Measurements from ENCODE around the gene PTPRR. TPM values are rescaled to one million over a fixed set of nuclear protein-coding genes. Genes with fewer than 3 reads are reported as not detected.

Gene PTPRR
- total and polyA plus RNA-seq, 2 donors (not counting 1 experiment from before 2014, with no cell fraction given), result not detected

DNA sequence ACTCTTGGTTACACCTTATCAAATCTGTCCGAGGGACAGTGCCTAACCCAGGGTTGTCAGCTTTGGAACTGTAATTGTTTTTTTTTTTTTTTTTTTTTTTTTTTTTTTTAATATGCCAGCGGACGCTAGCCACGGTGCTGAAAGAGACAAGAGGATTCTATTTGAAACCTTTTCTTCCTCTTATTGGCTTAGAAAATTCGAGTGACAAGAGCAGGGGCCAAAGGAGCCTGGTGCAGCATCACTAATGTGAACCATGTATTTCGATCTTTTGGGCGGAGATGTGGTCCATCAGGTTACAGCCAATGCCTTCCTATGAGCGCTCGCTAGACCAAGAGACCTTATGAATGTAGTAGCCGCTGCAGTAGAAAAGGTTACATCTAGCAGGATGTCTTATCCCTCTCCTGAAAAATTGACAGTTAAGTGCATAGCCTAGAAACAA, 922 bp downstream of the PTPRR start:
- Histone ChIP-seq H3K79me2 (ENCODE audit: control insufficient read depth, insufficient read depth, low read length) (no peaks in the 10 kb centered on the region), H3K9ac (ENCODE audit: low read length) (no peak overlapping the region), H2AFZ (ENCODE audit: insufficient read depth, low read depth, low read length, poor library complexity, severe bottlenecking) (no peak overlapping the region), H3K36me3 (replicated peaks in 1 of 2; ENCODE audit: control extremely low read depth in 1 of 2, control insufficient read depth in 1 of 2, extremely low read depth in 1 of 2, insufficient read depth in 2 of 2, low read length in 1 of 2) (no peaks in the 10 kb centered on the region), H3K4me2 (replicated peaks; ENCODE audit: low read depth, low read length, poor library complexity, severe bottlenecking) (no peak overlapping the region), H3K4me1 (ENCODE audit: control insufficient read depth in 2 of 2, insufficient read depth in 2 of 2, low read length in 2 of 2) (no peaks in the 10 kb centered on the region), H4K20me1 (ENCODE audit: control insufficient read depth, insufficient read depth, low read length, poor library complexity, severe bottlenecking) (no peaks in the 10 kb centered on the region), H3K27me3 (replicated peaks in 1 of 4; ENCODE audit: control extremely low read depth in 1 of 4, control insufficient read depth in 3 of 4, insufficient read depth in 4 of 4, low read length in 3 of 4) (peaks cover 0 to 4% (median 0%) of the 10 kb centered on the region in 4 experiments), H3K9me3 (ENCODE audit: control extremely low read depth in 1 of 3, control insufficient read depth in 2 of 3, insufficient read depth in 1 of 3, low read length in 2 of 3) (peaks cover 0 to 3% (median 0%) of the 10 kb centered on the region in 3 donors), H3K4me3 (ENCODE audit: control extremely low read depth in 1 of 5, extremely low read depth in 1 of 5, insufficient read depth in 1 of 5, low read depth in 2 of 5, low read length in 4 of 5) (no peak overlapping the region), H3K27ac (ENCODE audit: low read length in 2 of 2) (no peak overlapping the region)
- ChIA-PET CTCF (no interaction called here), POLR2A (no interaction called here)
- 18% methylated on average over 7 of the region's 10 CpGs for WGBS (ENCODE audit: insufficient coverage)
- H3K4me1 Mint-ChIP-seq, result no peaks in the 10 kb centered on the region
- H3K27ac Mint-ChIP-seq, result no peak overlapping the region
- DNase-seq, result no peak
- intact Hi-C loops (cut with micrococcal nuclease), result no loop called here
- peaks cover 15% of the 10 kb centered on the region for H3K27me3 Mint-ChIP-seq
- H3K9me3 Mint-ChIP-seq (ENCODE audit: insufficient read depth), result no peaks in the 10 kb centered on the region
- H3K4me3 Mint-ChIP-seq, result no peak overlapping the region
- ATAC-seq (ENCODE audit: low read depth), result no peak
- TF ChIP-seq EZH2 (IDR thresholded peaks at IDR 0.05; ENCODE audit: borderline replicate concordance, insufficient read depth, low read depth, low read length, poor library complexity, severe bottlenecking), result no peak
- TF ChIP-seq, protein P1, sequence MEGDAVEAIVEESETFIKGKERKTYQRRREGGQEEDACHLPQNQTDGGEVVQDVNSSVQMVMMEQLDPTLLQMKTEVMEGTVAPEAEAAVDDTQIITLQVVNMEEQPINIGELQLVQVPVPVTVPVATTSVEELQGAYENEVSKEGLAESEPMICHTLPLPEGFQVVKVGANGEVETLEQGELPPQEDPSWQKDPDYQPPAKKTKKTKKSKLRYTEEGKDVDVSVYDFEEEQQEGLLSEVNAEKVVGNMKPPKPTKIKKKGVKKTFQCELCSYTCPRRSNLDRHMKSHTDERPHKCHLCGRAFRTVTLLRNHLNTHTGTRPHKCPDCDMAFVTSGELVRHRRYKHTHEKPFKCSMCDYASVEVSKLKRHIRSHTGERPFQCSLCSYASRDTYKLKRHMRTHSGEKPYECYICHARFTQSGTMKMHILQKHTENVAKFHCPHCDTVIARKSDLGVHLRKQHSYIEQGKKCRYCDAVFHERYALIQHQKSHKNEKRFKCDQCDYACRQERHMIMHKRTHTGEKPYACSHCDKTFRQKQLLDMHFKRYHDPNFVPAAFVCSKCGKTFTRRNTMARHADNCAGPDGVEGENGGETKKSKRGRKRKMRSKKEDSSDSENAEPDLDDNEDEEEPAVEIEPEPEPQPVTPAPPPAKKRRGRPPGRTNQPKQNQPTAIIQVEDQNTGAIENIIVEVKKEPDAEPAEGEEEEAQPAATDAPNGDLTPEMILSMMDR (IDR thresholded peaks at IDR 0.05), result no peak

DNA sequence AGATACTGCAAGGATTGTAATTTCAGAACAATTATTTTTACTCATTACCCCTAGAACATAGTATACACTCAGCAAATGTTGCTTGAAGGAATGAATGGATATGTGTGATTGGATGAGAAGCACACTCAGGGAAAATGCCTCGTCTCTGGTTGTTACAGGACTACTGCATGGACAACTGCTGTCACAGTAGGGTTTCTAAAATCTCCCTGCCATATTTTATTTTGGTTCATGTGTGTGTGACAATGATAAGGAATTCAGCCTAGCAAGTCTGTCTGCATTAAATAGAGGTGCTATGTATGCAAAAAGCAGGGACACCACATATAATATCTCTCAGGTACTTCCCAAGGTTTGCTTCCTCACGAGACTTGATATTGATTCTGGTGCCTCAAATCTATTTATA, 1.4 kb downstream of the PTPRR start:
- H3K27me3 ChIP-seq (replicated peaks in 1 of 4; ENCODE audit: control extremely low read depth in 1 of 4, control insufficient read depth in 3 of 4, insufficient read depth in 4 of 4, low read length in 3 of 4), result peaks cover 0 to 4% (median 0%) of the 10 kb centered on the region in 4 experiments
- peaks cover 0 to 3% (median 0%) of the 10 kb centered on the region in 3 donors for H3K9me3 ChIP-seq (ENCODE audit: control extremely low read depth in 1 of 3, control insufficient read depth in 2 of 3, insufficient read depth in 1 of 3, low read length in 2 of 3)
- POLR2A ChIA-PET, result no interaction called here
- TF ChIP-seq EZH2 (IDR thresholded peaks at IDR 0.05; ENCODE audit: borderline replicate concordance, insufficient read depth, low read depth, low read length, poor library complexity, severe bottlenecking), result no peak
- TF ChIP-seq, protein P1 (IDR thresholded peaks at IDR 0.05), result no peak
- Mint-ChIP-seq H3K4me3 (no peak overlapping the region), H3K27ac (no peak overlapping the region), H3K27me3 (peaks cover 15% of the 10 kb centered on the region), H3K4me1 (no peaks in the 10 kb centered on the region), H3K9me3 (ENCODE audit: insufficient read depth) (no peaks in the 10 kb centered on the region)
- H3K4me2 ChIP-seq (replicated peaks; ENCODE audit: low read depth, low read length, poor library complexity, severe bottlenecking), result no peak overlapping the region
- ATAC-seq (ENCODE audit: low read depth) (no peak), DNase-seq (no peak)
- H3K27ac ChIP-seq (ENCODE audit: low read length in 2 of 2), result no peak overlapping the region
- intact Hi-C loops (cut with micrococcal nuclease), result no loop called here
- H3K4me1 ChIP-seq (ENCODE audit: control insufficient read depth in 2 of 2, insufficient read depth in 2 of 2, low read length in 2 of 2), result no peaks in the 10 kb centered on the region
- no peak overlapping the region for H2AFZ ChIP-seq (ENCODE audit: insufficient read depth, low read depth, low read length, poor library complexity, severe bottlenecking)
- H3K79me2 ChIP-seq (ENCODE audit: control insufficient read depth, insufficient read depth, low read length), result no peaks in the 10 kb centered on the region
- no peak overlapping the region for H3K9ac ChIP-seq (ENCODE audit: low read length)
- H4K20me1 ChIP-seq (ENCODE audit: control insufficient read depth, insufficient read depth, low read length, poor library complexity, severe bottlenecking), result no peaks in the 10 kb centered on the region
- WGBS (ENCODE audit: insufficient coverage), result no CpG with 5 or more reads among the region's 2 CpGs
- CTCF ChIA-PET, result no interaction called here
- no peak overlapping the region for H3K4me3 ChIP-seq (ENCODE audit: control extremely low read depth in 1 of 5, extremely low read depth in 1 of 5, insufficient read depth in 1 of 5, low read depth in 2 of 5, low read length in 4 of 5)
- no peaks in the 10 kb centered on the region for H3K36me3 ChIP-seq (replicated peaks in 1 of 2; ENCODE audit: control extremely low read depth in 1 of 2, control insufficient read depth in 1 of 2, extremely low read depth in 1 of 2, insufficient read depth in 2 of 2, low read length in 1 of 2)

All from B cell (primary cell).